ENCODE results near the gene TRRAP.

- no peak for TF ChIP-seq POLR2A (IDR thresholded peaks at IDR 0.05; ENCODE audit: low read depth, low read length)
- no peak for TF ChIP-seq MAFK (IDR thresholded peaks at IDR 0.05; ENCODE audit: low read depth, low read length)
- TF ChIP-seq CTCF (conservative IDR thresholded peaks at IDR 0.05; ENCODE audit: low read depth, low read length): no peak
- TF ChIP-seq RFX5 (IDR thresholded peaks at IDR 0.05; ENCODE audit: low read depth, low read length): no peak
- no peak for TF ChIP-seq USF2 (IDR thresholded peaks at IDR 0.05; ENCODE audit: low read depth, low read length)
- no peak for TF ChIP-seq RAD21 (IDR thresholded peaks at IDR 0.05; ENCODE audit: low read length)
- TF ChIP-seq FOS (IDR thresholded peaks at IDR 0.05; ENCODE audit: low read depth, low read length): no peak
- TF ChIP-seq SMC3 (IDR thresholded peaks at IDR 0.05; ENCODE audit: low read depth, low read length): no peak
- TF ChIP-seq NFE2L2 (IDR thresholded peaks at IDR 0.05; ENCODE audit: low read depth, low read length): no peak
- no peak for TF ChIP-seq MXI1 (IDR thresholded peaks at IDR 0.05; ENCODE audit: borderline replicate concordance, low read depth, low read length)
- TF ChIP-seq ELK1 (IDR thresholded peaks at IDR 0.05; ENCODE audit: borderline replicate concordance, low read depth, low read length): no peak
Measured at GRCh38 chr7:98981701-98982100, 103.4 kb downstream of the TRRAP start.
